Measurements from ENCODE around the gene RRP36. TPM values are rescaled to one million over a fixed set of nuclear protein-coding genes. Genes with fewer than 3 reads are reported as not detected.
"Not testable (repeated sequence)": the region's sequence is repeated elsewhere in the genome, so short reads cannot be mapped to it uniquely, and the experiment has no call there.

Gene RRP36
- polyA plus RNA-seq, 4 donors = 37.6 to 64.1 (median 58.5) TPM

GRCh38 chr6:43036712-43037111 is 15.3 kb downstream of the RRP36 start:
- DNase-seq (ENCODE audit: low read depth in 4 of 4, low spot score in 3 of 4) = no peak

DNA sequence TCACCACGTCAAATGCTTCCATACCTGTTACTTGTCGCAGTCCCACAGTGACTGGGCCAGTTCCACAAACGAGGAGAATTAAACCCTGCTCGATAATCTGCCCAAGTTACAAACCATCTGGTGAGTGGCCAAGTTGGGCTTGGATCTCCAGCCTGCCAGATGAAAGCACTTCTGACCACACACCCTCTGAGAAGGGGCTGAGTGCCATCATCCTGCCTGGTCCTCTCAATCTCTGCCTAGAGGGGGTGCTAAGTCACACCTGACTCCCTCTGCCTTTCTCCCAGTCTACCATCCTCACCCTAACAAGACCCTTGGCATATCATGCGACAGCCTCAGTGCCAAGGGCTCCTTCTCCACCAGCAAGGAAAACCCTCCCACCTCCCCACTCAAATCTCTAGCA is 15.8 kb downstream of the RRP36 start:
- no peak for DNase-seq (ENCODE audit: low read depth in 4 of 4, low spot score in 3 of 4)

- DNase-seq (ENCODE audit: low read depth in 4 of 4, low spot score in 3 of 4) = no peak
Observed at GRCh38 chr6:43037706-43038105, 16.3 kb downstream of the RRP36 start.

DNA sequence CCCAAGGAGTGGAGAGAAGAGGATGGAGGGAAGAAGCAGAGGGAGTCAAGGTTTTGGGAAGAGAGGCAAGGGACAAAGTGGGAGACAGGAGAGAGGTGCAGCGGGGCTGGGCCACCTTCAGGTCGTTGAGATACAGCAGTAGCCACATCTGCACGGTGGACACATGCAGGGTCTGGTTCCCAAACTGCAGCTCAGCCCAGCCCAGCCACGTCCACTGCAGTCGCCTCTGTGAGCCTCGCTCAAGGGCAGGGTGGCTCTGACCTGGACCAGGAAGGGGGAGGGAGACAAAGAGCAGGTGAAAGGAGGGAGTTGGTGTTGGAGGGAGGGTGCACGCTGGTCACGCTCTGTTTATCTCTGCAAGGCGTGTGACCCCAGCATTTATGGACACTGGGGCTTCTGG is 17.3 kb downstream of the RRP36 start:
- DNase-seq (ENCODE audit: low read depth in 4 of 4, low spot score in 3 of 4) = no peak

DNA sequence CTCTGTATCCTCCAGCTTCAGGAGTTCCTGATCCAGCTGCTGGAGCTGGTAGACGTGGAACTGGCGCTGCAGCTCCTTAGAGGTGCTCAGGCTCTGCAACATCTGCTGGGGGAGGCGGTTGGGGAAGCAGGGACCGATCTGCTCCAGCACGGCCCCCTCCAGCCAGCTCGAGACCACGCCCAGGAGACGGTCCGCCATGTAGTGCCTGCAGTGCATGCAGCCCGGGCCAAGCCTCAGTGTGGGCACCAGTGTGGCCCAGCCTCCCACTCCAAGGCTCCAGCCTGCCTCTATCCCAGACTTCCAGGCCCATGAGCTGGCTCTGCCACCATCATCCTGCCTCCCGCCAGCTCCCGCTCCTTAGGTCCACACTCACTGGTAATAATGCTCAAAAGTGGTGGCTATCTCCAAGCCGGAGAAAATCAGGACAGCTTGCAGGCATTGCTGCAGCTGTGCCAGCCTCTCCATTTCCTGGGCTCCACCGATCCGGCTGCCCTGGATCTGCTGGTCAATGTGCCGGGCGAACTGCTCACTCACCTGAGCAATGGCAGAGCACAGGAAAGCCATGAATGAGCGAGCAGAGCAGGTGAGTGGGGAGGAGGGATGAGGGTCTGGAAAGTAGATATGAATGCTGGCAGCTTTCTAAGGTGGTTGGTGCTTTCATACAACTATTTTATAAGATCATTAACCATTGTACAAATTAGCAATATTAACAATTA is 19.3 kb downstream of the RRP36 start:
- no peak for DNase-seq (ENCODE audit: low read depth in 4 of 4, low spot score in 3 of 4)

DNA sequence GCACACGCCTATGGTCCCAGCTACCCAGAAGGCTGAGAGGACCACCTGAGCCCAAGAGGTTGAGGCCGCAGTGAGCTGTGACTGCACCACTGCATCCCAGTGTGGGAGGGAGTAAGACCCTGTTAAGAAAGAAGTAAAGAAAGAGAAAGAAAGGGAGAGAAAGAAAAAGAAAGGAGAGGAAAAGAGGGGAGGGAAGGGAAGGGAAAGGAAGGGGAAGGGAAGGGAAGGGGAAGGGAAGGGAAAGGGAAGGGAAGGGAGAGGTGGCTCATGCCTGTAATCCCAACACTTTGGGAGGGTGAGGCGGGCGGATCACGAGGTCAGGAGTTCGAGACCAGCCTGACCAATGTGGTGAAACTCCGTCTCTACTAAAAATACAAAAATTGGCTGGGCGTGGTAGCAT is 20.1 kb downstream of the RRP36 start:
- not testable (repeated sequence) for DNase-seq (ENCODE audit: low read depth in 4 of 4, low spot score in 3 of 4)

- no peak for DNase-seq (ENCODE audit: low read depth in 4 of 4, low spot score in 3 of 4)
Observed at GRCh38 chr6:43043310-43043709, 21.9 kb downstream of the RRP36 start.

- no peak for DNase-seq (ENCODE audit: low read depth in 4 of 4, low spot score in 3 of 4)
Observed at GRCh38 chr6:43045371-43045930, 24.0 kb downstream of the RRP36 start.

GRCh38 chr6:43047998-43048397 is 26.6 kb downstream of the RRP36 start:
- no peak for DNase-seq (ENCODE audit: low read depth in 4 of 4, low spot score in 3 of 4)

- no peak for DNase-seq (ENCODE audit: low read depth in 4 of 4, low spot score in 3 of 4)
Observed at GRCh38 chr6:43050981-43051380, 29.6 kb downstream of the RRP36 start.

DNA sequence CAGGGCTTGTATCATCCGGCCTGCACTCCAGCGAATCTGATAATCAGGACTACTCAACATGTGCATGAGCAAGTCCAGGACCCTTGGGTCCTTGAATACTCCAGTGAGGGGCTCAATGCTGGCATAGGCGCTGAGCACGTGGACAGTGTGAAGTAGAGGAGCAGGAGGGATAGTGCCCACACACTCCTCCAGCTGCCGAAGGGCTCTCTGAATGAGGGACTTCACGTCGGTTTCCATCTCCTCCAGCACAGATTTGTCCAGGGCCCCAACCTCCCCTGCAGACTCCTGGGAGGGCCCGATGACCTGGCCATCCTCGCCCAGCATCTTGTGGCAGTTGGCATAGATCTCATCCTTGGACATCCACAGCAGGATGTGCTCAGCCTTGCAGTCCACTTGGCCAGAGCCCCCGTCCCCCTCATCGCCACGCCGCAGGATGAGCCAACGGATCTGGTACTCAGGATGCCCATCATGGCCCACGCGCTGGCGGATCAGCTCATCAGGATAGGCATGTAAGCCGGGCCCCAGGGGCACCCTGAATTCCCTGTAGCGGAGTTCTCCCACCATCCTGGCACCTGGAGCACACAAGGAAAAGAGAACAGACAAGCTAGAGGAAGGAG is 30.9 kb downstream of the RRP36 start:
- DNase-seq (ENCODE audit: low read depth in 4 of 4, low spot score in 3 of 4) = no peak

DNA sequence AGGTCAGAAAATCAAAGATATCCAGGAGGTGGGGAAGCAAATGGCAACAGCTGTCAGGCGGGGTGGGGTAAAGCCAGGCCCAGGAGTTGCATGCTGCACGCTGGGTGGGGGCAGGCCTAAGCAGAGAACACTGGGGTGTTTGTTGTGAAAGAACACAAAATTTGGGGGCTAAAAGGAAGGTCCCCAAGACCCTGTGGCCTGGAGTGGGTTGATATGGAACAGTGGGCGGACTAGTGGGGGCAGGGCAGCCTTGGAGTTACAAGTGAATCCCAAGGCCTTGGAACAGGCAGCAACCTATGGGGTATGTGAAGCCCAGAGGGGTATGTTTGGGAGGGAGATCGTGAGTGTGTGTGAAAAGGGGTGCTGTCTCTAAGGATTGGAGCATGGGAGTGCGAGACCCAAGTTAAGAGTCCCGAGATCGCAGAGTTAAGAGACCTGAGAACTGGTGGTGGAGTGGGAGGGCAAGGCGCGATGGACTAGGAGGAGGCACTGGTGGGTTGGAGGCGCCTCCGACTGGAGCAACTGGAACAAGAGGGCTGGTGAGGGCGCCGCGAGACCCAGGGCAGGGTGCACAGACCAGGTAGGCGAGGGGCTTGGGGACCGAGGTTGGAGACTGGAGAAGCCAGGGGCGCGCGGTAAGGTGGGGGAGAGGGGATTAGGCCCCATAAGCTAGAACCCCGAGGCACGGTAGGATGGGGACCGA is 31.6 kb downstream of the RRP36 start:
- peak in 1 of 4 donors; percentile 18 for DNase-seq (ENCODE audit: low read depth in 4 of 4, low spot score in 3 of 4)

DNA sequence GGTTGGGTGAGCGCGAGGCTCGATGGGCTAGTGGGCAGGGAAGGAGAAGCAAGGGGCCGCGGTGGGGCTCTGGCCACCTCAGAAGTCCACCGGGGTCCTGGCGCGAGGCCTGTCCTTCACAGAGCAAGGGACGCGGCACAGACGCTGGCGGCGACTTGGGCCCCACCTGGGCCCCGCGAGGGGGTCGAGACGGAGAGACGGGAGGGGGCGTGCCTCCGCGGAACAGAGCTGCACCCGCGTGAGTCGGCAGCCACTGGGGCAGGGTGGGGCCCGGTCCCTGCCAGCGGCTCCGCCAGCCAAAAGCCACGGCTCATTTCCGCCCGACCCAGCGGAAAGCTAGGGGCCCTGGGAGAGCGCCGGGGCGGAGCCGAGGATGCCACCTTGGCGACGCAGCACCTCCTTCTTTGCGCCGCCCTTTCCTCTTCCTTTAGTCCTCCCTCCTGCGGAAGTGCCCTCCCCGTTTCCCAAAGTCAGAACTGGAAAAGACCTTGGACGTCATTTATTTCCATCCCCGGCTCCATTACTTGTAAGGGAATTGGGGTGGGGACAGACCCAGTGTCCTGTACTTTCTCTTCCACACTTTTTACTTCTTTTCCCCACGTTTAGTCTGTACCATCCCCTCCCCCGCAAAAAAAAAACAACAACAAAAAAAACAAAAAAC is 32.3 kb downstream of the RRP36 start, which contains the start of gene CUL7:
CUL7 (minus strand) TSS at position 307 of the 661 bp plus-strand sequence. CDS start 1,063 bp downstream, outside the sequence.
- DNase-seq (ENCODE audit: low read depth in 4 of 4, low spot score in 3 of 4) = peak; percentile 76 to 88 (median 84)

- DNase-seq (ENCODE audit: low read depth in 4 of 4, low spot score in 3 of 4) = no peak
Observed at GRCh38 chr6:43054206-43054943, 33.0 kb downstream of the RRP36 start.

- DNase-seq (ENCODE audit: low read depth in 4 of 4, low spot score in 3 of 4) = no peak
Observed at GRCh38 chr6:43055966-43056365, 34.5 kb downstream of the RRP36 start.

DNA sequence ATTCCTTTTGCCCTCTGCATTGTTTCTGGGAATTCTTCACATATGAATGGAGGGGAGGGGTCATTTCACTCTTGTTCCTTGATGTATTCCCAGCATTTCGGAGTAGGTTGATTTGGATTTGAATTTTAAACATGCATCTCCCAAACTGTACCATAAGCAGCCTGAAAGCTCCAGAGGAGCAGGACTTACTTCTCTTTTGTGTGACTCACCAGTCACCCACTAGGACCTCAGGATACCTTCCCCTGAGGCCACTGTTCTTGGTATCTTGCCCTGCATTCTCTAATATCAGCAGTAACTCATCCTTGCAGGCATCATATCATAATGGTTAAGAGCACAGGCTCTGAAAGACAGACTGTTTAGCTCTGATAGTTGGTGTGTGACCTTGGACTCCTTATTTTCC is 37.1 kb downstream of the RRP36 start:
- no peak for DNase-seq (ENCODE audit: low read depth in 4 of 4, low spot score in 3 of 4)

DNA sequence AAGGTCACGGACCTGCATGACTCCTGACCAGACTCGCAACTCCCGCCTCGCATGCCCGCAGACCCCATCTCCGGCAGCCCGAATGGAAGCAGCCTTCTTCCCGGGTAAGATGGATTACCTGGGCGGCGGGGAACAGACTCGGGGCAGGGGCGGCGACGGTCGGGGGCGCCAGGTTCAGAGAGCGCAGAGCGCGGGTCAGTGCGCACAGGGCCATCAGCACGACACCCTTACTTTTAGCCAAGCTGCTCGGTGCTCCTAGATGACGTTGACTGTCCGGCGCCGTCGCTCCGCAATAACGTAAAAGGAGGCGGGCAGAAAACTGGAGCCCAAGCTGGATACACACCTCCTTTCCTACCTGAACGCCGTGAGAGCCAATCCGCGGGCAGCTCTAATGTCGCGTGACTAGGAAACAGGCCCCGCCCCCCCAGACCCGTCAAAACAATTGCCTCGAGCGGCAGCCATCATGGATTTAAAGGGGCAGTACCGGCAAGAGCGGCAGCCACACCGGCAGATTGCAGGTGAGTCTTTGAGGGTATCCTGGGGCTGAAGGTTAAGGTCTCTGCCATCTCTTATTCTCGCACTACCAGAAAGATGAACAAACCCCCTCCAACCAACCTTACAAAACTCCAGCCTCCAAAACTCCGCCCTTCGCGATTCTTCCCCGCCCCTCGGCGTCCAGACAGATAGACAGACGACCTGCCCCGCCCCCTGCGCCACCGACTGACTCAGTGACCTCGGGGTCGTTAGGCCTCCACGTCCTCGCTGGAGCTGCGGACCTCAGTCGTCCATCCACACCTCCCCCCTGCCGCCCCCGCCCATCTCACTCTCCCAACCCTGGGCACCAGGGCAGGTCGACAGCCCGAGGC is 38.0 kb downstream of the RRP36 start, which contains the start of the genes KLC4 and MRPL2:
KLC4 (plus strand) TSS at position 464 of the 866 bp plus-strand sequence. CDS start 1,705 bp downstream, outside the sequence.
MRPL2 (minus strand) TSS at position 267 of the 866 bp plus-strand sequence; CDS start at position 214, 53 bp downstream.
- peak; percentile 93 to 98 (median 97) for DNase-seq (ENCODE audit: low read depth in 4 of 4, low spot score in 3 of 4)

GRCh38 chr6:43060034-43060754 is 38.8 kb downstream of the RRP36 start:
- DNase-seq (ENCODE audit: low read depth in 4 of 4, low spot score in 3 of 4) = peak in 1 of 4 donors; percentile 7

All from left renal pelvis (tissue), 4 donors.